ENCODE data around the gene ACAA1.
"Not testable (repeated sequence)": the region's sequence is repeated elsewhere in the genome, so short reads cannot be mapped to it uniquely, and the experiment has no call there.

Gene ACAA1

GRCh38 chr3:38136777-38137614, at the start of gene ACAA1:
Gene ACAA1 (minus strand): TSS chr3:38137127. CDS start chr3:38137035, 92 bp downstream.
- DNase-seq (ENCODE audit: low spot score), result peak; percentile 98

GRCh38 chr3:38177181-38177580, 40.3 kb upstream of the ACAA1 start:
- DNase-seq (ENCODE audit: low spot score), result no peak

- no peak for DNase-seq (ENCODE audit: low spot score)
Observed at GRCh38 chr3:38173834-38174418, 37.0 kb upstream of the ACAA1 start.

GRCh38 chr3:38171622-38172021, 34.7 kb upstream of the ACAA1 start:
- DNase-seq (ENCODE audit: low spot score), result no peak

GRCh38 chr3:38170722-38171121, 33.8 kb upstream of the ACAA1 start:
- no peak for DNase-seq (ENCODE audit: low spot score)

- no peak for DNase-seq (ENCODE audit: low spot score)
Observed at GRCh38 chr3:38169027-38169317, 32.0 kb upstream of the ACAA1 start.

- DNase-seq (ENCODE audit: low spot score), result no peak
Observed at GRCh38 chr3:38168151-38169026, 31.5 kb upstream of the ACAA1 start.

GRCh38 chr3:38167591-38167990, 30.7 kb upstream of the ACAA1 start:
- DNase-seq (ENCODE audit: low spot score), result no peak

- peak; percentile 72 for DNase-seq (ENCODE audit: low spot score)
Observed at GRCh38 chr3:38165722-38166387, 28.9 kb upstream of the ACAA1 start.

- peak; percentile 99 for DNase-seq (ENCODE audit: low spot score)
Observed at GRCh38 chr3:38164952-38165721, 28.2 kb upstream of the ACAA1 start, which contains the start of gene OXSR1. Gene OXSR1 (plus strand): TSS chr3:38165537. CDS start chr3:38165877, 340 bp downstream.

- DNase-seq (ENCODE audit: low spot score), result no peak
Observed at GRCh38 chr3:38164643-38164951, 27.7 kb upstream of the ACAA1 start.

- no peak for DNase-seq (ENCODE audit: low spot score)
Observed at GRCh38 chr3:38163841-38164642, 27.1 kb upstream of the ACAA1 start.

GRCh38 chr3:38163117-38163840, 26.4 kb upstream of the ACAA1 start:
- no peak for DNase-seq (ENCODE audit: low spot score)

GRCh38 chr3:38160704-38161103, 23.8 kb upstream of the ACAA1 start:
- not testable (repeated sequence) for DNase-seq (ENCODE audit: low spot score)

- DNase-seq (ENCODE audit: low spot score), result no peak
Observed at GRCh38 chr3:38158472-38158871, 21.5 kb upstream of the ACAA1 start.

GRCh38 chr3:38157595-38157994, 20.7 kb upstream of the ACAA1 start:
- DNase-seq (ENCODE audit: low spot score), result no peak

GRCh38 chr3:38157117-38157516, 20.2 kb upstream of the ACAA1 start:
- no peak for DNase-seq (ENCODE audit: low spot score)

- DNase-seq (ENCODE audit: low spot score), result no peak
Observed at GRCh38 chr3:38155825-38156224, 18.9 kb upstream of the ACAA1 start.

GRCh38 chr3:38154625-38155255, 17.8 kb upstream of the ACAA1 start:
- DNase-seq (ENCODE audit: low spot score), result no peak

Data from left forelimb (tissue), 1 donor.